Neural cell (in vitro differentiated cells): ENCODE data around the gene GPR17.

Source experiments
- EP300 ChIP-seq: fragments of 450-650 bp; conservative IDR thresholded peaks from 2 replicates; pipeline ENCODE4 v1.6.1; 2014; ENCODE audit warnings: antibody characterized with exemption, mild to moderate bottlenecking, moderate library complexity; ENCODE audit not compliant: poor library complexity, severe bottlenecking
- EZH2 ChIP-seq: fragments of 200-600, 300-800 bp; shearing (Covaris generic), sonication (generic); IDR thresholded peaks from 2 replicates; pipeline ENCODE4 v1.6.1; 2014; ENCODE audit warnings: antibody characterized with exemption, low read length, borderline replicate concordance, mild to moderate bottlenecking; ENCODE audit not compliant: insufficient read depth, poor library complexity, severe bottlenecking
- MXI1 ChIP-seq: fragments of 450-650 bp; conservative IDR thresholded peaks from 2 replicates; pipeline ENCODE4 v1.6.1; 2014; ENCODE audit warnings: antibody characterized with exemption, mild to moderate bottlenecking; ENCODE audit not compliant: poor library complexity, severe bottlenecking
- POLR2AphosphoS5 ChIP-seq: IDR thresholded peaks from 2 replicates; pipeline ENCODE4 v1.6.1; 2012
- RAD21 ChIP-seq: fragments of 450-650 bp; conservative IDR thresholded peaks from 2 replicates; pipeline ENCODE4 v1.6.1; 2014; ENCODE audit warnings: antibody characterized with exemption, mild to moderate bottlenecking, moderate library complexity
- REST ChIP-seq: IDR thresholded peaks from 2 replicates; pipeline ENCODE4 v1.6.1; 2012; ENCODE audit warnings: borderline replicate concordance
- SMC3 ChIP-seq: fragments of 450-650 bp; conservative IDR thresholded peaks from 2 replicates; pipeline ENCODE4 v1.6.1; 2014; ENCODE audit warnings: antibody characterized with exemption, mild to moderate bottlenecking, moderate library complexity; ENCODE audit not compliant: poor library complexity
- TAF1 ChIP-seq: IDR thresholded peaks from 2 replicates; pipeline ENCODE4 v1.6.1; 2012; ENCODE audit warnings: low read depth
- TF ChIP-seq, protein P1 (sequence below): fragments of 450-650 bp; IDR thresholded peaks from 2 replicates; pipeline ENCODE4 v1.5.1; 2014; ENCODE audit warnings: antibody characterized with exemption, mild to moderate bottlenecking, moderate library complexity; ENCODE audit not compliant: poor library complexity, severe bottlenecking

GRCh38 chr2:127690696-127691095 is 44.7 kb downstream of the GPR17 start:
- TF ChIP-seq RAD21: no peak
- TF ChIP-seq EZH2: no peak
- TF ChIP-seq, protein P1, sequence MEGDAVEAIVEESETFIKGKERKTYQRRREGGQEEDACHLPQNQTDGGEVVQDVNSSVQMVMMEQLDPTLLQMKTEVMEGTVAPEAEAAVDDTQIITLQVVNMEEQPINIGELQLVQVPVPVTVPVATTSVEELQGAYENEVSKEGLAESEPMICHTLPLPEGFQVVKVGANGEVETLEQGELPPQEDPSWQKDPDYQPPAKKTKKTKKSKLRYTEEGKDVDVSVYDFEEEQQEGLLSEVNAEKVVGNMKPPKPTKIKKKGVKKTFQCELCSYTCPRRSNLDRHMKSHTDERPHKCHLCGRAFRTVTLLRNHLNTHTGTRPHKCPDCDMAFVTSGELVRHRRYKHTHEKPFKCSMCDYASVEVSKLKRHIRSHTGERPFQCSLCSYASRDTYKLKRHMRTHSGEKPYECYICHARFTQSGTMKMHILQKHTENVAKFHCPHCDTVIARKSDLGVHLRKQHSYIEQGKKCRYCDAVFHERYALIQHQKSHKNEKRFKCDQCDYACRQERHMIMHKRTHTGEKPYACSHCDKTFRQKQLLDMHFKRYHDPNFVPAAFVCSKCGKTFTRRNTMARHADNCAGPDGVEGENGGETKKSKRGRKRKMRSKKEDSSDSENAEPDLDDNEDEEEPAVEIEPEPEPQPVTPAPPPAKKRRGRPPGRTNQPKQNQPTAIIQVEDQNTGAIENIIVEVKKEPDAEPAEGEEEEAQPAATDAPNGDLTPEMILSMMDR: no peak
- no peak for TF ChIP-seq POLR2AphosphoS5
- TF ChIP-seq REST: no peak
- no peak for TF ChIP-seq MXI1
- TF ChIP-seq TAF1: no peak
- TF ChIP-seq SMC3: no peak
- no peak for TF ChIP-seq EP300
